Chondrocyte (in vitro differentiated cells): Measurements from ENCODE around the gene HDAC4. TPM values are rescaled to one million over a fixed set of nuclear protein-coding genes. Genes with fewer than 3 reads are reported as not detected.

Experiments used
- DNase-seq: peaks from one replicate; pipeline ENCODE4 v3.0.0; 2021; ENCODE audit warnings: mixed read lengths, low spot score
- H3K27ac Mint-ChIP-seq: one replicate; pipeline ENCODE4 v1.8.0; 2021; ENCODE audit warnings: mild to moderate bottlenecking, moderate library complexity, mixed read lengths; ENCODE audit not compliant: unreplicated experiment
- H3K27me3 Mint-ChIP-seq: 2 replicates; pipeline ENCODE4 v1.8.0; 2021; ENCODE audit warnings: low read depth, mixed read lengths
- H3K36me3 Mint-ChIP-seq: 2 replicates; pipeline ENCODE4 v1.8.0; 2021; ENCODE audit warnings: low read depth, mixed read lengths
- H3K4me1 Mint-ChIP-seq: 2 replicates; pipeline ENCODE4 v1.8.0; 2021; ENCODE audit warnings: low read depth, mild to moderate bottlenecking, mixed read lengths
- H3K4me3 Mint-ChIP-seq: one replicate; pipeline ENCODE4 v1.8.0; 2021; ENCODE audit warnings: mild to moderate bottlenecking, moderate library complexity, mixed read lengths; ENCODE audit not compliant: unreplicated experiment
- H3K9me3 Mint-ChIP-seq: 2 replicates; pipeline ENCODE4 v1.8.0; 2021; ENCODE audit warnings: low read depth, mixed read lengths
- CTCF ChIP-seq: fragments of 200-600 bp; sonication (generic); IDR thresholded peaks from 2 replicates; pipeline ENCODE4 v1.5.0; 2021; ENCODE audit warnings: antibody characterized with exemption, mild to moderate bottlenecking, moderate library complexity
- total RNA-seq: library from RNA; stranded (reverse); gene quantifications from 3 replicates; pipeline ENCODE4 v1.2.1, GENCODE V29; 2021

HDAC4 gene
- total RNA-seq, 1 donor from 2014 or later, result 22.3 TPM

- Mint-ChIP-seq H3K27ac (no peak overlapping the region), H3K27me3 (no peaks in the 10 kb centered on the region), H3K36me3 (no peaks in the 10 kb centered on the region), H3K9me3 (no peaks in the 10 kb centered on the region), H3K4me1 (peaks cover 17% of the 10 kb centered on the region), H3K4me3 (no peak overlapping the region)
- TF ChIP-seq CTCF, result no peak
- DNase-seq, result no peak
These were observed 100.6 kb downstream of the HDAC4 start for GRCh38 chr2:239300242-239300641.

- Mint-ChIP-seq H3K27me3 (no peaks in the 10 kb centered on the region), H3K9me3 (no peaks in the 10 kb centered on the region), H3K36me3 (no peaks in the 10 kb centered on the region), H3K4me3 (no peak overlapping the region), H3K4me1 (peaks cover 17% of the 10 kb centered on the region), H3K27ac (no peak overlapping the region)
- DNase-seq, result peak; percentile 52
- no peak for TF ChIP-seq CTCF
These were observed 101.4 kb downstream of the HDAC4 start for GRCh38 chr2:239299218-239299939.

GRCh38 chr2:239298116-239298804 is 102.6 kb downstream of the HDAC4 start:
- Mint-ChIP-seq H3K36me3 (no peaks in the 10 kb centered on the region), H3K4me3 (no peak overlapping the region), H3K27ac (no peak overlapping the region), H3K9me3 (no peaks in the 10 kb centered on the region), H3K27me3 (no peaks in the 10 kb centered on the region), H3K4me1 (peaks cover 17% of the 10 kb centered on the region)
- peak; percentile 39 for DNase-seq
- TF ChIP-seq CTCF, result peak; percentile 20

- no peak overlapping the region for H3K27ac Mint-ChIP-seq
- no peak for TF ChIP-seq CTCF
- H3K36me3 Mint-ChIP-seq, result no peaks in the 10 kb centered on the region
- no peak overlapping the region for H3K4me3 Mint-ChIP-seq
- H3K27me3 Mint-ChIP-seq, result no peaks in the 10 kb centered on the region
- DNase-seq, result peak; percentile 63
- no peaks in the 10 kb centered on the region for H3K9me3 Mint-ChIP-seq
- peaks cover 19% of the 10 kb centered on the region for H3K4me1 Mint-ChIP-seq
These were observed 103.4 kb downstream of the HDAC4 start for GRCh38 chr2:239297142-239298004.
